Activated naive CD4-positive, alpha-beta T cell treated with anti-CD3 and anti-CD28 coated beads for 36 hours (primary cell): ENCODE data around the gene GPX8. TPM values are rescaled to one million over a fixed set of nuclear protein-coding genes. Genes with fewer than 3 reads are reported as not detected.

Source experiments
- CTCF ChIA-PET: fragments of 350-600 bp; sonication (Branson Sonifier 250); formaldehyde crosslinking; loops from one replicate; lab custom pipeline; 2021; ENCODE audit warnings: antibody characterized with exemption; lab: Charles Lee
- DNase-seq: peaks from one replicate; pipeline ENCODE4 v3.0.0-alpha.2; 2020
- H3K27ac Mint-ChIP-seq: one replicate; pipeline ENCODE4 v1.8.0; 2021; ENCODE audit warnings: mild to moderate bottlenecking, mixed read lengths
- H3K27me3 Mint-ChIP-seq: one replicate; pipeline ENCODE4 v1.8.0; 2021; ENCODE audit warnings: low read depth, mixed read lengths
- H3K36me3 Mint-ChIP-seq: one replicate; pipeline ENCODE4 v1.8.0; 2021; ENCODE audit warnings: low read depth, mixed read lengths
- H3K4me1 Mint-ChIP-seq: one replicate; pipeline ENCODE4 v1.8.0; 2021; ENCODE audit warnings: low read depth, mixed read lengths
- H3K4me3 Mint-ChIP-seq: one replicate; pipeline ENCODE4 v1.8.0; 2021; ENCODE audit warnings: mild to moderate bottlenecking, moderate library complexity, mixed read lengths
- H3K9me3 Mint-ChIP-seq: one replicate; pipeline ENCODE4 v1.8.0; 2021; ENCODE audit warnings: mixed read lengths
- intact Hi-C: fragments of 100-400 bp; cut with micrococcal nuclease; formaldehyde crosslinking; loops from one replicate; pipeline ENCODE4 v1.15.1; 2023
- total RNA-seq, 2 experiments: library from RNA; stranded (reverse); gene quantifications; one replicate each; pipeline ENCODE4 v1.2.3, GENCODE V29; 2021

The GPX8 gene
- not detected for total RNA-seq

DNA sequence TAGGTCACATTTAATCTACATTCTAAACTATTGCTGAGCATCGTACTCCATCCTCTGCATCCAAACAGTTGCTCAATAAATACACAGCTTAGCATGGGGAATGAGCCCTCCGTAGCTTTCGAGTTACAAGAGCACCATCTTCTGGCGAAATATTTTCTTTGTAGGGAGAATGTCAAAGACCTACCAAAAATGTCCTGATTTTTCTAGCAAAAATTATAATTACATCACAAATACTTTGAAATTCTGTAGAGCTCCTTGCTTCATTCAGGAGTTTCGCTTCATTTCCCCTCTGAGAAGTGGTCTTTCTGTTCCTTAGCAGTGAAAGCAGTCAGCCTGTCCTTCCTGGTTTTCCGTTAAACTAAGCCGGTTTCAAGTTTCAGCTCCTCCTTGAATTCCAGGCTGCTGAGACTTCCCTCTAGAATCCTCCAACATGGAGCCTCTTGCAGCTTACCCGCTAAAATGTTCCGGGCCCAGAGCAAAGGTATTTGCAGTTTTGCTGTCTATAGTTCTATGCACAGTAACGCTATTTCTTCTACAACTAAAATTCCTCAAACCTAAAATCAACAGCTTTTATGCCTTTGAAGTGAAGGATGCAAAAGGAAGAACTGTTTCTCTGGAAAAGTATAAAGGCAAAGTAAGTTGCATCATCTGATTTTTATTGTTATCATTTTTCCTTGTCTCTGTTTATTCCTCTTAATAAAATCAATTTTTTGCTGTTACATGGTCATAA, at the start of gene GPX8:
Gene GPX8, plus strand, starts transcription at position 409 of the 730 bp plus-strand sequence. Its CDS starts 22 bp downstream, at position 431.
- Mint-ChIP-seq H3K36me3 (no peaks in the 10 kb centered on the region), H3K27ac (no peak within 1 kb of the TSS), H3K4me1 (no peaks in the 10 kb centered on the region), H3K27me3 (peaks cover 18% of the 10 kb centered on the region), H3K9me3 (peaks cover 3% of the 10 kb centered on the region), H3K4me3 (no peak within 1 kb of the TSS)
- CTCF ChIA-PET: interaction anchor here (0.7 to 2.7 kb wide), 25 partner anchors 10 to 657 kb away, joined by 3 to 49 read pairs (median 3); partner anchors contain the start of gene SNX18
- DNase-seq: peak; percentile 29
- intact Hi-C loops: loop anchor here (1.0 kb wide), 2 partner anchors 254 to 643 kb away; partner anchors contain the start of gene SNX18

GRCh38 chr5:55110217-55110616, 49.8 kb upstream of the GPX8 start:
- intact Hi-C loops: no loop called here
- Mint-ChIP-seq H3K9me3 (no peaks in the 10 kb centered on the region), H3K4me1 (peaks cover 17% of the 10 kb centered on the region), H3K4me3 (no peak overlapping the region), H3K36me3 (no peaks in the 10 kb centered on the region), H3K27ac (no peak overlapping the region), H3K27me3 (peaks cover 2% of the 10 kb centered on the region)
- CTCF ChIA-PET: no interaction called here
- DNase-seq: no peak

GRCh38 chr5:55113327-55113726, 46.6 kb upstream of the GPX8 start:
- CTCF ChIA-PET: interaction anchor here (1.2 kb wide), 1 partner anchor 169 kb away, joined by 5 read pairs; no protein-coding TSS in a partner anchor
- intact Hi-C loops: no loop called here
- H3K9me3 Mint-ChIP-seq: no peaks in the 10 kb centered on the region
- no peak for DNase-seq
- H3K36me3 Mint-ChIP-seq: no peaks in the 10 kb centered on the region
- no peak overlapping the region for H3K27ac Mint-ChIP-seq
- peaks cover 14% of the 10 kb centered on the region for H3K4me1 Mint-ChIP-seq
- no peak overlapping the region for H3K4me3 Mint-ChIP-seq
- H3K27me3 Mint-ChIP-seq: no peaks in the 10 kb centered on the region

- Mint-ChIP-seq H3K27ac (no peak overlapping the region), H3K4me1 (peaks cover 14% of the 10 kb centered on the region), H3K4me3 (no peak overlapping the region), H3K9me3 (no peaks in the 10 kb centered on the region), H3K27me3 (no peaks in the 10 kb centered on the region), H3K36me3 (no peaks in the 10 kb centered on the region)
- intact Hi-C loops: no loop called here
- CTCF ChIA-PET: interaction anchor here (1.2 kb wide), 1 partner anchor 170 kb away, joined by 5 read pairs; no protein-coding TSS in a partner anchor
- DNase-seq: no peak
These were observed 45.9 kb upstream of the GPX8 start for GRCh38 chr5:55114061-55114460.

GRCh38 chr5:55123365-55123764, 36.6 kb upstream of the GPX8 start:
- intact Hi-C loops: no loop called here
- Mint-ChIP-seq H3K9me3 (no peaks in the 10 kb centered on the region), H3K27me3 (no peaks in the 10 kb centered on the region), H3K4me3 (no peak overlapping the region), H3K36me3 (no peaks in the 10 kb centered on the region), H3K4me1 (no peaks in the 10 kb centered on the region), H3K27ac (no peak overlapping the region)
- CTCF ChIA-PET: interaction anchor here (1.7 kb wide), 1 partner anchor 179 kb away, joined by 4 read pairs; no protein-coding TSS in a partner anchor
- no peak for DNase-seq

- CTCF ChIA-PET: interaction anchor here (1.1 kb wide), 1 partner anchor 190 kb away, joined by 8 read pairs; no protein-coding TSS in a partner anchor
These were observed 25.8 kb upstream of the GPX8 start for GRCh38 chr5:55134053-55134722.

DNA sequence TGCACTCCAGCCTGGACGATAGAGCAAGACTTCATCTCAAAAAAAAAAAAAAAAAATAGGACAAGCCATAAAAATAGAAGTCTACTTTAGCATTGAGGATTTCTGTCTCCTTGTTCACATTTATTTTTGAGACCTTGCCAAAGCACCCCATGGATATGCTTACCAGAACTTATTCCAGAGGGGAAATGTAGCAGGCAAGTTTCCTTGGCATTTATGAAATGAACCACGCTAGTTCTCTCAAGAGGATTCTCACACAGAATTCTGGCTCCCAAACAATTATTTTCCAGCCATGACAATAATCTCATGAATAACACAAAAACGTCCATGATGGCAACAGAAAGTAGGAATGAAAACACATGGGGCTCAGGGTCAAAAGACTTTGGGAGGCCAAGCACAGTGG, 23.4 kb upstream of the GPX8 start:
- intact Hi-C loops: no loop called here
- H3K4me3 Mint-ChIP-seq: no peak overlapping the region
- DNase-seq: no peak
- H3K27ac Mint-ChIP-seq: no peak overlapping the region
- H3K4me1 Mint-ChIP-seq: peaks cover 19% of the 10 kb centered on the region
- no peaks in the 10 kb centered on the region for H3K9me3 Mint-ChIP-seq
- CTCF ChIA-PET: interaction anchor here (1.8 to 2.3 kb wide), 2 partner anchors 10 to 192 kb away, joined by 6 to 8 read pairs; no protein-coding TSS in a partner anchor
- H3K36me3 Mint-ChIP-seq: no peaks in the 10 kb centered on the region
- H3K27me3 Mint-ChIP-seq: no peaks in the 10 kb centered on the region

More at GRCh38 chr5:55134053-55134722, 25.8 kb upstream of the GPX8 start:
- Mint-ChIP-seq H3K27ac (no peak overlapping the region), H3K36me3 (peaks cover 2% of the 10 kb centered on the region), H3K27me3 (no peaks in the 10 kb centered on the region), H3K9me3 (peaks cover 13% of the 10 kb centered on the region), H3K4me1 (peaks cover 12% of the 10 kb centered on the region), H3K4me3 (no peak overlapping the region)
- intact Hi-C loops: loop anchor here (1.0 to 2.0 kb wide), 2 partner anchors 61 to 97 kb away; no protein-coding TSS in a partner anchor
- peak; percentile 33 for DNase-seq

DNA sequence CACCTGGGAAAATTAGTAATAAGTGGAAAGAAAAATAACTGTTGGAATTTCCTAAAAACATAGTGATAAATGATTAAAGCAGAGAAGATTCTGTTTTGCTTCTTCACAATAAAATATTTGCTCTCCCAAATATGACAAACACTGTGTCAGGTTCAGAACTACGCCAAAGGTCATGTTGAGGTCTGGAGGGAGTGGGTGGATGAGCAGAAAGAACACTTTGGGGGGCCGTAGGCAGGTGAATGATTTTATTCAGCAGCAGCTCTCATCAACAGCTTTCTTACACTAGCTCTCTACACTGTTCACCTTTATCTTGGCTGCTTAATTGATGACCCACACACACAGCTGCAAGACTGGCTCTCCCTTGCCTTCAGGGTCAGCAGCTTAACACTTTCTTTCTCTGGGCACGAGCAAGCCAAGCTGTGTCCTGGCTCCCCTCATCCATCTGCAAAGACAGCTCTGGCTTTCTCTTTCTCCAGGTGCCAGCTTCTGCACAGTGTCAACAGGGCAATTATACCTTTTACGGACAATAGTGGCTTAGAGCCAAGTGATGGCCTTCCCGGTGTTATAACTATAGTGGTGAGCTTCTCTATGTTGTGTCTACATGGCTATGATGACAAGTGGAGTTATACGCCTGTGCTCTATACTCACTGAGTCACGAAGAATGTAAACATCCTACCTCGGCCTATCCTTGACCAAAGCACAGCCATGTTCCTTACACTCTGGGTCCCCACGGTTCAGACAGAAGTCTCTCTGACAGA, 18.9 kb upstream of the GPX8 start:
- CTCF ChIA-PET: interaction anchor here (0.5 to 7.0 kb wide), 7 partner anchors 19 to 1213 kb away, joined by 3 to 87 read pairs (median 5); partner anchors contain the start of gene GPX8
- no peak overlapping the region for H3K4me3 Mint-ChIP-seq
- peaks cover 15% of the 10 kb centered on the region for H3K4me1 Mint-ChIP-seq
- intact Hi-C loops: no loop called here
- DNase-seq: no peak
- no peaks in the 10 kb centered on the region for H3K36me3 Mint-ChIP-seq
- H3K27ac Mint-ChIP-seq: no peak overlapping the region
- H3K9me3 Mint-ChIP-seq: no peaks in the 10 kb centered on the region
- H3K27me3 Mint-ChIP-seq: peaks cover 3% of the 10 kb centered on the region

DNA sequence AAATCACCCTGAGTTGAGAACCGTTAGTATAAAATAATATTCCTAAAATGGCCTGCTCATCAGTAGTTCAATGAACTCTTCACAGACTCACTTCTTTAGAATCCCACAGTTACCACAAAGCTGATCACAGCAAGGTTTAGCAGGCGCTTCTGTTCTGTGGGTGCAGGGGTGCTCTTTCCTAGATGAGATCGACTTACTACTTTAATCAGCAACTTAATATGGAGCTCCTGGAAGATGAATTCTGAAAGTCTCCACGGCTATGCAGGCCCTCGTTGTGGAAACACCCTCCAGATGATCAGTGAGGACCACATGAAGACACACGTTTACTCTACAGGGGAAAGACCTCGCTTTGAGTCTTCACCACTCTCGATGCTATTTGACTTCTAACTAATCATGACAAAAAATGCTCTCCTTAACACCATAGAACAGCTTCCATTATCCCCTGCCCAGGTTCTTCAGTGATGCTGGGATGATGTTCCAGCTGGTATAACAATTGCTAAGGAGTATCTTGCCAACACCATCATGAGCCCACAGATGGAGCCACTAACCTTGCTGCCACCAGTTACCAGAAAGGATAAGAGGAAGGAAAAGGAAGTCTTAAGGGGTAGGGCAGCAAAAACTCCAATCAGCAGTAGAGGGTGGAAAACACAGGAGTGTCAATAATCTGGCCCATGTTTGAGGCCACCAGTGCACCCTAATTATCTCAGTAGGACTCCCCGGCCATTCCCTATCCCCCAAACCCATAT, 17.9 kb upstream of the GPX8 start:
- no peak overlapping the region for H3K4me3 Mint-ChIP-seq
- no peak for DNase-seq

GRCh38 chr5:55143624-55144023, 16.3 kb upstream of the GPX8 start:
- no peaks in the 10 kb centered on the region for H3K36me3 Mint-ChIP-seq
- H3K4me1 Mint-ChIP-seq: peaks cover 21% of the 10 kb centered on the region
- no peak overlapping the region for H3K27ac Mint-ChIP-seq
- DNase-seq: no peak
- no peaks in the 10 kb centered on the region for H3K9me3 Mint-ChIP-seq
- H3K27me3 Mint-ChIP-seq: peaks cover 3% of the 10 kb centered on the region
- CTCF ChIA-PET: interaction anchor here (0.6 to 7.0 kb wide), 3 partner anchors 100 to 238 kb away, joined by 3 to 87 read pairs (median 64); no protein-coding TSS in a partner anchor
- intact Hi-C loops: no loop called here
- no peak overlapping the region for H3K4me3 Mint-ChIP-seq

More for the DNA sequence above, 17.9 kb upstream of the GPX8 start:
- H3K9me3 Mint-ChIP-seq: no peaks in the 10 kb centered on the region
- H3K4me1 Mint-ChIP-seq: peaks cover 21% of the 10 kb centered on the region
- CTCF ChIA-PET: interaction anchor here (1.6 to 7.0 kb wide), 3 partner anchors 18 to 236 kb away, joined by 6 to 87 read pairs (median 16); partner anchors contain the start of gene GPX8
- H3K27me3 Mint-ChIP-seq: peaks cover 3% of the 10 kb centered on the region
- no peak overlapping the region for H3K27ac Mint-ChIP-seq
- H3K36me3 Mint-ChIP-seq: no peaks in the 10 kb centered on the region
- intact Hi-C loops: no loop called here

- intact Hi-C loops: loop anchor here (1.0 to 5.0 kb wide), 5 partner anchors 44 to 629 kb away; partner anchors contain the start of genes GZMA and SNX18
- peaks cover 18% of the 10 kb centered on the region for H3K4me1 Mint-ChIP-seq
- H3K27me3 Mint-ChIP-seq: peaks cover 4% of the 10 kb centered on the region
- no peaks in the 10 kb centered on the region for H3K36me3 Mint-ChIP-seq
- no peak for DNase-seq
- no peak overlapping the region for H3K4me3 Mint-ChIP-seq
- H3K9me3 Mint-ChIP-seq: no peaks in the 10 kb centered on the region
- CTCF ChIA-PET: interaction anchor here (0.7 to 7.0 kb wide), 22 partner anchors 8 to 261 kb away, joined by 3 to 87 read pairs (median 3); partner anchors contain the start of gene GPX8
- H3K27ac Mint-ChIP-seq: no peak overlapping the region
These were observed 13.9 kb upstream of the GPX8 start for GRCh38 chr5:55146080-55146479.
